HG03280 (cell line): ENCODE results near the gene TMEM200B.
"Not testable (repeated sequence)": the region's sequence is repeated elsewhere in the genome, so short reads cannot be mapped to it uniquely, and the experiment has no call there.

Experiments
- ATAC-seq: cut with Tn5 transposase; IDR thresholded peaks from one replicate; pipeline ENCODE4 v1.9.1; 2021; ENCODE audit warnings: mild to moderate bottlenecking, moderate library complexity; ENCODE audit not compliant: unreplicated experiment

Gene TMEM200B

DNA sequence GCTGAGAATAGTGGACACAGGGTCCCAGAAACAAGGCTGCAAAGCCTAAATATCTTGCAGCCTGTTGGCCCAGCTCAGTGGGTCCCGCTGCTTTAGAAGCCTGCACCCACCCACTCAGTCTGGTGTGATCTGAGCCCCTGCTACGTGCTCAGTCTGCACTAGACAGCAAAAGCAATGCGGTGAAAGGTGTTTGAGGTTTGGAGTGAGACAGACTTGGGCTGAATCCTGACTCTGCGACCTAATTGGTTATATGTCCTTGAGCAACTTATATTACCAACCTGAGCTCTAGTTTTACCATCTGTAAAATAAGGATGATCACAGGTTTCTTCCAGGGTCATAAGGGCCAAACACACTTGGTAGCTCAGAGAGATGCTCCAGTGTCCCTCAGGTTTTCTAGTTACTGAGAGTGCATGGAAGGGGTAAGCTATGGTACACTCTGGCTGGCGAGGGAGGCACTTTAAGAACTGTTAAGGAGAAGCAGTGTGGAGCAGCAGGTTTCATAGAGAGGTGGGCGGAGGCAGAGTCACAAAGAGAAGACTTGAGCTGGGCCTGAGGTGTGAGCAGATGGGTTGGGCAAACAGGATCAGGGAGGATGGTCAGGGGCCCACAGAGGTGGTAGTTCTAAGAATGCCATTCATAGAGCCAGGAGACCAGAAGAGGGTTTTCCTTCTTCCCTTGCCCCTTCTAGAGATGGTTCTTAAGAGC lies 10.1 kb downstream of the TMEM200B start:
- no peak for ATAC-seq

DNA sequence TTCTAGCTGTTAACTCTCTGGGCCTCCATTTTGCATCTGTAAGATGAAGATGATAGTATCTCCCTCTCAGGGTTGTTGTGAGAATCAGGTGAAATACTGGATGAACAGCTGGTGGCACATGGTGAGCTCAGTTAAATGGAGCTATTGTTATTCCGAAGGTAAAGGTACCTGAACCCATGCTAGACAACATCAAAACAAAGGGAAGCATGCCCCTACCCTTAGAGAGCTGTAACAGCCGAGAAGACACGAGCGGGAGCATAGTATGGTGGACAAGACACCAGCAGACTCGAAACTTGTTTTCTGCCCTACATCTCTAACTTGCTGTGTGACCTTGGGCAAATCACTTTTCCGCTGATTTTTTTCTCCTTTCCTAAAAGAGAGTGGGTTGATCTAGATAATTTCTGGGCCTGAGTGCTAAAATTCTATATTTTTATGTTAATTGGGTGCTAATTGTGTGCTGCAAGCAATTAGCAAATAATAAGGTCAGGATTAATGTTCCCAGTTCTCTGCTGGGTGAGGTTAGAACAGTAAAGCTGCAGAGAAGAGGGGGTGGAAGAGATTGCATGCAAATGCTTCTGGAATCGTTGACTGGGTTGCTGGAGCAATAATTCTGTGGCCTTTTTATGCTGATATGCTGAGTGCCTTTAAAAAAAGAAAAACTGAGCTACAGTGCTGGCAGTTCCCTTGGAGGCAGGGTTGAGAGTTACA lies 10.8 kb downstream of the TMEM200B start:
- ATAC-seq = no peak

DNA sequence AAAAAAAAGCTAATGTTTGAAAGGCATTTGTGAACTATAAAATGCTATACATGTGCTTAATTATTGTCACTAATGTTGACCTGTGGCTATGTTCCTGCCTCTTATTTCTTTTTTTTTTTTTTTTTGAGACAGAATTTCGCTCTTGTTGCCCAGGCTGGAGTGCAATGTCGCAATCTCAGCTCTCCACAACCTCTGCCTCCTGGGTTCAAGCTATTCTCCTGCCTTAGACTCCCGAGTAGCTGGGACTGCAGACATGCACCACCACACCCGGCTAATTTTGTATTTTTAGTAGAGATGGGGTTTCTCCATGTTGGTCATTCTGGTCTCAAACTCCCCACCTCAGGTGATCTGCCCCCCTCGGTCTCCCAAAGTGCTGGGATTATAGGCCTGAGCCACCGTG lies 15.7 kb downstream of the TMEM200B start:
- not testable (repeated sequence) for ATAC-seq

DNA sequence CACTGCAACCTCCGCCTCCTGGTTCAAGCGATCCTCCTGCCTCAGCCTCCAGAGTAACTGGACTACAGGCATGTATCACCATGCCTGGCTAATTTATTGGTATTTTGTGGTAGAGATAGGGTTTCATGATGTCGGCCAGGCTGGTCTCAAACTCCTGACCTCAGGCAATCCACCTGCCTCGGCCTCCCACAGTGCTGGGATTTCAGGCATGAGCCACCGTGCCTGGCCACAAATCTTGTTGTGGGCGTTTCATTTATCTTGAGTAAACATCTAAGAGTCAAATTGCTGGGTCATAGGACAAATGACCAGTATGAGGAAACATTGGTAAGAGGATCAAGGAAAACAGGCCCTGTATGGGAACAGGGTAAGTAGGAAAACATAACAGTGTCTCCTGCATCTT lies 17.9 kb downstream of the TMEM200B start:
- no peak for ATAC-seq

DNA sequence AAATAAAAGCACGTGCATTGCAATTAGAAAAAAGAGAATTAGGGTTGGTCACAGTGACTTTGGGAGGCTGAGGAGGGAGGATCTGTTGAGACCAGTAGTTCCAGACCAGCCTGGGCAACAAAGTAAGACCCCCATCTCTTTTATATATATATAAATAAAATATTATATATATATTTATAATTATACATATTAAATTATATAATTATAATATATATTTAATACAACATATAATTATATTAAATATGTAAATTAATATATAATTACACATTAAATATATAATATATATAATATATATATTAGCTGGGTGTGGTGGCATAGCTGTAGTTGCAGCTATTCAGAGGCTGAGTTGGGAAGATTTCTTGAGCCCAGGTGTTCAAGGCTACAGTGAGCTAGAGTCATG lies 23.2 kb downstream of the TMEM200B start:
- ATAC-seq = no peak

DNA sequence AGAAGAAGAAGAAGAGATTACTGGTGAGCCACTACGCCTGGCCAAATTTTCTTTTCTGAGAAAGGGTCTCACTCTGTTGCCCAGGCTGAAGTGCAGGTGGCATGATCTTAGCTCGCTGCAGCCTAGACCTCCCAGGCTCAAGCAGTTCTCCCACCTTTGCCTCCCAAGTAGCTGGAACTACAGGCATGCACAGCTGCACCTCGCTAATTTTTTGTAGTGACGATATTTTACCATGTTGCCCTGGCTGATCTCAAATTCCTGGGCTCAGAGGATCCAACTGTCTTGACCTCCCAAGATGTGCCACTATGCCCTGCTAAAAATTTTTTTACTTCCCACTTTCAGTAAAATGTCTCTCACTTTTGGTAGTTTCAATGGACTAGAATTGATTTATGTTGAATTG lies 24.4 kb downstream of the TMEM200B start:
- no peak for ATAC-seq

DNA sequence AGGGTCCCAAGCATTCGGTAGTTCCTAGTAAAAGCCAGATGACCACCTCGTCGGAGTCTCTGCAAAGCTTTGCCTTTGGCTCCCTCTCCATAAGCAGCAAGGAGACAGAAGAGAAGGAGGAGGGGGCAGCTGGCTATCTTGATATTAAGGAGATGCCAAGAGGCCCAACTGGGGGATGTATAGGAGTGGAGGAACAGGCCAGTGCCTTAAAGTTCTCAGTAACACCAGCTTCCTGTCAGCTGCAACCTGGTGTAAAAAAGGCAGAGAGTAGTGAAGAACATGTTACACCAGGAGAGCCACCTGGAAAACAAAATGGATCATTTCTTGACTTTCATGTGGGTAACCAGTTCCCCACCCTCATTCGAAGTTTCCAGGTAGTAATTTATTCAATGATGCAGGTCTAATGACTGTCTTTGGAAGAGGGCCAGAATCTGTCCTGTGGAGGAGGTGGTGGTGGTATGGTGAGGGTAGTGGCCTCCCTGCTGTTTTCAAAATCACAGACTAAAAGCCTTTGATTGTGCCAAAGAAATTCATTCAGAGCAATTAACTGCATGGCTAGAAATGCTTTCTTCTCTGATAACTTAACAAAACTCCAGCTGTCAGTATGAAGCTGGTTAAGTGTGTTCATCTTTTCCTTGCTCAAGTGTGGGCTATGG lies 27.3 kb downstream of the TMEM200B start:
- no peak for ATAC-seq

DNA sequence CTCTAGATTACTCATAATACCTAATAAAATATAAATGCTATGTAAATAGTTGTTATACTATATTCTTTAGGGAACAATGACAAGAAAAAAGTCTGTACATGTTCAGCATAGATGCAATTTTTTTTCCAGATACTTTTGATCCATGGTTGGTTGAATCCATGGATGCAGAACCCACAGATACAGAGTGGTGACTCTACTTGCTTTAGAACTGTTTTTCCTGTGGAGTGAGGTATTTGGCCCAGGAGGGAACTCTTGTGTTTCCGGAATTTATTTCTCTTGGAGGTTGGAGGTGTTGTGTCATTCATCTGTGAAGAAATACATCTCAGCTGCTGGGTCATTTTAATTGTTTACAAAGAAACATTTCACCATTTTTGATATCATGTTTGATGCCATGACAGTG lies 28.7 kb downstream of the TMEM200B start:
- ATAC-seq = no peak

DNA sequence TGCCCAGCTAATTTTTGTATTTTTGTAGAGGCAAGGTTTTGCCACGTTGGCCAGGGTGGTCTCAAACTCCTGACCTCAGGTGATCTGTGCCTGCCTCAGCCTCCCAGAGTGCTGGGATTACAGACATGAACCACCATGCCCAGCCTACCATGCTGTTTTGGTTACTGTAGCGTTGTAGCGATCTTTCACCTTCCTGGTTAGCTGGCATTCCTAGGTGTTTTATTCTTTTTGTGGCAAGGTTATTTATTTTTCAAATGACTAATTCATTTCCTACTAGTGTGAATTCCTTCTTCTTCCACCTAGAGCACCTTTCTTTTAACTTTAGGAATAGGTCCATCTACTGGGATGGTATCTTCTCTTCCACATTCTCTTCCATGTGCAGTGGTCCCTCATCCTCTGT lies 29.3 kb downstream of the TMEM200B start:
- no peak for ATAC-seq

DNA sequence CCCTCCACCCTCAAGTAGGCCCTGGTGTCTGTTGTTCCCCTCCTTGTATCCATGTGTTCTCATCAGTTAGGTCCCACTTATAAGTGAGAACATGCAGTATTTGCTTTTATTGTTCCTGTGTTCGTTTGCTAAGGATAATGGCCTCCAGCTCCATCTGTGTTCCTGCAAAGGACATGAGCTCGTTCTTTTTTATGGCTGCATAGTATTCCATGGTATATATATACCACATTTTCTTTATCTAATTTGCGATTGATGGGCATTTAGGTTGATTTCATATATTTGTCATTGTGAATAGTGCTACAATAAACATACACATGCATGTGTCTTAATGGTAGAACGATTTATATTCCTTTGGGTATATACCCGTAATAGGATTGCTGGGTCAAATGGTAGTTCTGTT lies 31.0 kb downstream of the TMEM200B start:
- not testable (repeated sequence) for ATAC-seq

DNA sequence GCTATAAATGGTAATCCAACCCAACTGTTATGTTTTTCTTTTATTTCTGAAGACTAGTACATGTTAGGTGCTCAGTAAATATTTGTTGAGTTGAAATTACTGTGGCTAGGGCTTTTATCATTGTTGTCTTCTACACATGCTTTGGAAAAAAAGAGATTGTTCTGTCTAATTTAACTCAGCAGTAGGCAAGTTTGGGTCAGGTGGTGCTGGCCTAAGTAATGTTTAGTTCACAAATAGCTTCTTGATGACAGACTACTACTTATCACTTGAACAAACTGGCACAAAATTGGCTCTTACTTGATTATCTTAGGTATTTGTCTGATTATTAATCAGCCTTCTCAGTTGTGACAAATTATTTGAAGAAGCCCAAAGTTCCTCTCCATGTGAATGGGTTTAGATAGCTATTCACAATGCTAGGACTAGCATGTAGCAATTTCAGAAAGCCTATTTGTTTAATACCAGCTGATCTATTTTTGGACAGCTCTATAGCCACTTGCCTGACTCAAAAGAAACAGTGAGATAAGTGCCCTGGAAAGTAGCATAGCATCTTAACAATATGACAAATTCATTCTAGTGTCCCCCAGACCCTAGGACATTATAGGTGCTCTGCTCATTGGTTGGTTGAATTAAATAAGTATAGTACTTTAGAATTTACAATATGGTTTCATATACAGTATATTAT lies 32.6 kb downstream of the TMEM200B start:
- no peak for ATAC-seq

DNA sequence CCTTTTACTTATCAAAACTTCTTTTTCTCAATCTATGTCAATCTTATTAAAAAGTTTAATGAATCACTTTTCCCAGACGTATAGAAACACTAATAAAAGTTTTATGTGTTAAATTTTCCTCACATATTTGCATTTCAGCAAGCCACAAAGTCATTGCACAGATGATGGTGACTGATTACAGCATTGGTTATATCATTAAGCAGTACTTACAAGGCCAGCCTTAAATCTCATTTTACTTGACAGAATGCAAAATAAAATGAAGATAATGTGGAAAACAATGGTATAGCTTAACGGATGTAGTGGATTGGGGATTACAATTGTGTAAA lies 39.5 kb downstream of the TMEM200B start:
- ATAC-seq = no peak

DNA sequence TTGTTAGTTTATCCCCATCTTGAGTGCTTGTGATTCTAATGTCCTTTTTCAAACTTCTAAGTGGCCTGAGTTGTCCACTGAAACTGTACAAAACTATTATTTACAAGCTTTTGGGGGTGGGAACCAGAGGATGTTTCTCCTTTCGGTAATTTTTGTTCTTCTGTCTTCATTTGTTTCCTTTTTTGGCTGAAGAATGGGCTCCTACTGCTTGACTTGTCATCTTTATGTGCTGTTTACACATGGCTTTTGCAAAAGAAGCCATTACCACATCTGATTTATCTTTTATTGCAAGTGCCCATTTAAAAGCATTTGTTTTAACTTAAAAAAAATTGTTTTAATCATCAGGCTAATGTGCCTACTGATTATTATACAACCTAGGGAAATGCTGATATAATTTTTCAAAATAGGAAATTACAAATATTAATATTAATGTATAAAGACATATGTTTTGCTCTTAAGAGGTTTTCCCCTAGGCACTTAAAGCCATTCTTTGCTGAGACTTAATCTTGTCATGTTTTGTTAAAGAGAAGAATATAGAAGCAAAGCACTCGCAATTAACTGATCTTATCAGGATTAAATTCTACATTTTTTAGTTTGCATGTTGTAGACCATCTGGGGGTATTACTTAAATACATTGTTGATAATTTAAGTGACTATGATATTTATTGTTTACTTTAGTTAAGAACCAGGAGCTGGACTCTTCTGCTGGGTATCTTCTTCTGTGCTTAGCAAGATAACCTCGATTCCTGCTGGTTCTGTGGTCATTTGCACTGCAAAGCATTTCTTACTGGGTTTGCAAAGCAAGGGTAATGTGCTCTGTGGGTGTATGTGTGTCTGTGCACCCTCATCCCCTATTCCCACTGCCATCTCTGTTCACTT lies 40.1 kb downstream of the TMEM200B start:
- ATAC-seq = no peak

DNA sequence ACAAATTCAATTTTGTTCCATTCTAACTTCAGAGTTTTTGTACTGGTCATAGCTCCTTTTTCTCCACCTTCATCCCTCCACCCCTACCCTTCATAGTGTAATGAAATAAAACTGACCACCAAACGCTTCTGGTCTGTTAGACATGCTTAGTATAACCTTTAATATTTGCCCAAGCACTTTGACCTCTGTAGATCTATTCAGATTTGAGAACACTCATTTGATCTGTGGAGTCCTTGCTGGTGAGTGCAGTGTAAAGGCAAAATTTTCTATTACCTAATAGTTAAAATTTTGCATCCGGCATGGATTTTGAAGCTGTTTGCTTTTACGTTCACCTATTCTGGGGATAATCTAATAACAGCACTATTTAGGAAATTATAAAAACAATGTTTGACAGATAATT lies 41.2 kb downstream of the TMEM200B start:
- no peak for ATAC-seq

DNA sequence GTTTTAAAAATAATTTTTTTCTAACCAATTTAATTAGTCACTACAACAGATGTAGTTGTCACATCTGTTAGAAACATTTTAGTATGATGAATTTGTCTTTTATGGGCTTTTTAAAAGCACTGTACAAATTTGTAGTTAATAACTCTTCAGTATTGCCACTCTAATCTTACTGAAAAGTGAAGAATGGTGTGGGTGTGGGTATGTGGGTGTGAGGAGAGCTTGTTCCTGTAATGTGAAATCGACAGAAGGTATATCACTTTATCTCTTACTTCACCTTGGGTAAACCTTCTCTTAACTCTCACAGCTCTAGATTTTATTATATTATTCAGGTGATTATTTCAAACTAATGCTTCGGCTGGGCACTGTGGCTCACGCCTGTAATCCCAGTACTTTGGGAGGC lies 42.5 kb downstream of the TMEM200B start:
- ATAC-seq = no peak

DNA sequence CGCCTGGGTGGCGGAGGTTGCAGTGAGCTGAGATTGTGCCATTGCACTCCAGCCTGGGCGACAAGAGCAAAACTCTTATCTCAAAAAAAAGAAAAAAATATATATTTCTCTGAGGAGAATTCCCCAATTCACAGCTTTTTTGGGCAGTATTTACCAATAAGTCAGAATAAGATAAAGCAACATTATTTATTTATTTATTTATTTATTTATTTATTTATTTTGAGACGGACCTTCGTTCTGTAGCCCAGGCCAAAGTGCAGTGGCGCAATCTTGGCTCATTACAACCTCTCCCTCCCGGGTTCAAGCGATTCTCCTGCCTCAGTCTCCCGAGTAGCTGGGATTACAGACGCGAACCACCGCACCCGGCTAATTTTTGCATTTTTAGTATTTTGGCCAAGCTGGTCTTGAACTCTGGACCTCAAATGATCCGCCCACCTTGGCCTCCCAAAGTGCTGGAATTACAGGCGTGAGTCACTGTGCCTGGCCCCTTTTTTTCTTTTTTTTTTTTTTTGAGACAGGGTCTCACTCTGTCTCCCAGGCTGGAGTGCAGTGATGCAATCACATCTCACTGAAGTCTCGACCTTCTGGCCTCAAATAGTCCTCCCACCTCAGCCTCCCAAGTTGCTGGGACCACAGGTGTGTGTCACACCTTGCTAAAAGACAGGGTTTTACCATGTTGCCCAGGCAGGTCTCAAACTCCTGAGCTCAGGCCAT lies 43.6 kb downstream of the TMEM200B start:
- not testable (repeated sequence) for ATAC-seq

DNA sequence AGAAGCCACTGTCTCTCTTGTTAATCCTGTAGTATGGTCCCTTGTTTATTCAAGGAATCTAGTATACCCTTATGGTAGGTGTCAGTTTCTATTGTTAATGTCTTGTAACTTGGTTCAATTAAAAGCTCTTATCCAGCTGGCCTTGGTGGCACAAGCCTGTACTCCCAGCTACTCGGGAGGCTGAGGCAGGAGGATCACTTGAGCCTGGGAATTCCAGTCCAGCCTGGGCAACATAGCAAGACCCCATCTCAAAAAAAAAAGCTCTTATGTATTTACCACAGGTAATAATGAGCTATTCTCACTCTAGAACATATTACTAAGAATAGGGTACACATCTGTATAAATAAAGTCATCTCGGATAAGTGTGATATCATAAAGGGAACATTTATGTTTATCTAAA lies 46.5 kb downstream of the TMEM200B start:
- no peak for ATAC-seq
